ENCODE data around the gene TYMP.

Gene TYMP

DNA sequence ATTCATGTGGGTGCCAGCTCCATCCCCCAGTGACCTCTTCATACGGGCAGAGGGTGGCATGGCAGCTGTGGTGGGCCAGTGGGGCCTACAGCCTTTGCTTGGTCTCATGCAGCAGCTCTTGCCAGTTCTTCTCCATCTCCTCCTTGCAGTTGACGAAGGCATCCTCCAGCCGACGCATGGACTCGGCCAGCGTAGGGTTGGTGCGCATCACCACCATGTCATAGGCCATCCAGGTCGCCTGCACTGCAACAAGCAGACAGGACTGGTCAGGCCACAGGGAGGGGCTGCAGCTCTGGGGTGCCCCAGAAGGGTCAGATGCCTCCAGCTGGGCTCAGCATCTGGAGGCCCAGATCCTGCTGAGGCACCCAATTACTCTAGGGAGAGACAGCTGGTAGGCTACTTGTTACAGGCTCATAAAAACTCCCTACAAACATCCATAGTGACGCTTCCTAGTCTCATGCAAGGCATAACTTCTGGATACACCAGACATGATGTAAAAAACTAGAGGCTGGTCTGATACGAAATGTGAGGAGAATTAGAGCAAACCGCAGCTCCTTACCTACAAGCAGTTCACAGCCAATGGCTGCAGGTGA lies 21.4 kb upstream of the TYMP start:
- TF ChIP-seq CTCF (IDR thresholded peaks at IDR 0.05; ENCODE audit: borderline replicate concordance, control extremely low read depth, extremely low read depth, insufficient read depth, missing control alignments): no peak
- DNase-seq (ENCODE audit: low spot score): no peak
- in situ Hi-C loops (cut with MboI; ENCODE audit: low sequenced_read_pairs, unreplicated experiment): no loop called here

- TF ChIP-seq CTCF (IDR thresholded peaks at IDR 0.05; ENCODE audit: borderline replicate concordance, control extremely low read depth, extremely low read depth, insufficient read depth, missing control alignments): no peak
- in situ Hi-C loops (cut with MboI; ENCODE audit: low sequenced_read_pairs, unreplicated experiment): no loop called here
- no peak for DNase-seq (ENCODE audit: low spot score)
Observed at GRCh38 chr22:50550395-50550794, 20.6 kb upstream of the TYMP start.

DNA sequence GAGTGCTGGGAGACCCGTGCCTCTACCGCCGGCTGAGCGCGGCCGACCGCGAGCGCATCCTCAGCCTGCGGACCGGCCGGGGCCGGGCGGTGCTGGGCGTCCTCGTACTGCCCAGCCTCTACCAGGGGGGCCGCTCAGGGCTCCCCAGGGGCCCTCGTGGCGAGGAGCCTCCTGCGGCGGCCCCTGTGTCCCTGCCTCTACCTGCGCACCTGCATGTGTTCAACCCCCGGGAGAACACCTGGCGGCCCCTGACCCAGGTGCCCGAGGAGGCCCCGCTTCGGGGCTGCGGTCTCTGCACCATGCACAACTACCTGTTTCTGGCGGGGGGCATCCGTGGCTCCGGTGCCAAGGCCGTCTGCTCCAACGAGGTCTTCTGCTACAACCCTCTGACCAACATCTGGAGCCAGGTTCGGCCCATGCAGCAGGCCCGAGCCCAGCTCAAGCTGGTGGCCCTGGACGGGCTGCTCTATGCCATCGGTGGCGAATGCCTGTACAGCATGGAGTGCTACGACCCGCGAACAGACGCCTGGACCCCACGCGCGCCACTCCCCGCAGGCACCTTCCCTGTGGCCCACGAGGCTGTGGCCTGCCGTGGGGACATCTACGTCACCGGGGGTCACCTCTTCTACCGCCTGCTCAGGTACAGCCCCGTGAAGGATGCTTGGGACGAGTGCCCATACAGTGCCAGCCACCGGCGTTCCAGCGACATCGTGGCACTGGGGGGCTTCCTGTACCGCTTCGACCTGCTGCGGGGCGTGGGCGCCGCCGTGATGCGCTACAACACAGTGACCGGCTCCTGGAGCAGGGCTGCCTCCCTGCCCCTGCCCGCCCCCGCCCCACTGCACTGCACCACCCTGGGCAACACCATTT lies 19.3 kb upstream of the TYMP start:
- DNase-seq (ENCODE audit: low spot score): peak; percentile 34

DNA sequence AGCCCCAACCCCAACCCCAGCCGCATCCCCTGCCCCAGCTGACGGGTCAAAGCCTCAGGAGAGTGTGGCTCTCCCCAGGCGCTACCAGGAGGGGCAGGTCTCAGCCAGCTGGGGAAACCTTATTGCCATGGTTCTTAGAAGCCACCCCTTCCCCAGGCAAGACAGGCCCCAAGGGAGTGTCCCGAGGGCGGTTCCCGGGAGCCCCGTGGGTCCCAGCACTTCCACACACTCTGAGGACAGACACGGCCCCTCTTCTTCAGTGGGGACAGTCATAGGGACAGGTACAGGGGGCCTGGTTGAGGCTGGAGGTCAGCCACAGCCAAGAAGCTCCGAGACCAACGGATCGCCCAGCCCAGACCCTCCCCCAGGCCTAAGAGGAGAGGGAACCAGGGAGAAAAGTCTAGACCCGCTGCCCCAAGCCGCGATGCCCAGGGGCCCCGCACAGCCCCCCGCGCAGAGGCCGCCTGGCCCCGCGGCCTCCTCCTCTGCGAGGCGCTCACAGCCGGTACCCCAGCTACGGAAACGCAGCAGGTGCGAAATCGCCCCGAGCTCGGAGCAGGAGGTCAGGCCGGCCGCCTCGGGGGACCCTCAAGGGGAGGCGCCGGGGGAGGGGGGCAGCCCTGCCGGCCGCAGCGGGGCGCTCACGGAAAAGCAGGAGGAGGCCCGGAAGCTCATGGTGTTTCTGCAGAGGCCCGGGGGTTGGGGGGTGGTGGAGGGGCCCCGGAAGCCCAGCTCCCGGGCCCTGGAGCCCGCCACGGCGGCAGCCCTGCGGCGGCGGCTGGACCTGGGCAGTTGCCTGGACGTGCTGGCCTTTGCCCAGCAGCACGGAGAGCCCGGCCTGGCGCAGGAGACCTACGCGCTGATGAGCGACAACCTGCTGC lies 18.5 kb upstream of the TYMP start:
- in situ Hi-C loops (cut with MboI; ENCODE audit: low sequenced_read_pairs, unreplicated experiment): no loop called here
- peak; percentile 11 for TF ChIP-seq CTCF (IDR thresholded peaks at IDR 0.05; ENCODE audit: borderline replicate concordance, control extremely low read depth, extremely low read depth, insufficient read depth, missing control alignments)
- DNase-seq (ENCODE audit: low spot score): peak; percentile 85

More for the DNA sequence above, 19.3 kb upstream of the TYMP start:
- in situ Hi-C loops (cut with MboI; ENCODE audit: low sequenced_read_pairs, unreplicated experiment): no loop called here
- TF ChIP-seq CTCF (IDR thresholded peaks at IDR 0.05; ENCODE audit: borderline replicate concordance, control extremely low read depth, extremely low read depth, insufficient read depth, missing control alignments): no peak

GRCh38 chr22:50547263-50547985 lies 17.6 kb upstream of the TYMP start:
- DNase-seq (ENCODE audit: low spot score): peak; percentile 38
- in situ Hi-C loops (cut with MboI; ENCODE audit: low sequenced_read_pairs, unreplicated experiment): no loop called here
- TF ChIP-seq CTCF (IDR thresholded peaks at IDR 0.05; ENCODE audit: borderline replicate concordance, control extremely low read depth, extremely low read depth, insufficient read depth, missing control alignments): no peak

Data from GM13976 (cell line).